ENCODE data around the gene JAKMIP2.
A peak's percentile ranks its signal among the peaks of the same experiment; 100 is the strongest.
"Not testable (repeated sequence)": the region's sequence is repeated elsewhere in the genome, so short reads cannot be mapped to it uniquely, and the experiment has no call there.

Gene JAKMIP2

GRCh38 chr5:147809830-147810666, 27.5 kb upstream of the JAKMIP2 start:
- H3K27ac ChIP-seq, result no peak overlapping the region
- TF ChIP-seq, protein P1, sequence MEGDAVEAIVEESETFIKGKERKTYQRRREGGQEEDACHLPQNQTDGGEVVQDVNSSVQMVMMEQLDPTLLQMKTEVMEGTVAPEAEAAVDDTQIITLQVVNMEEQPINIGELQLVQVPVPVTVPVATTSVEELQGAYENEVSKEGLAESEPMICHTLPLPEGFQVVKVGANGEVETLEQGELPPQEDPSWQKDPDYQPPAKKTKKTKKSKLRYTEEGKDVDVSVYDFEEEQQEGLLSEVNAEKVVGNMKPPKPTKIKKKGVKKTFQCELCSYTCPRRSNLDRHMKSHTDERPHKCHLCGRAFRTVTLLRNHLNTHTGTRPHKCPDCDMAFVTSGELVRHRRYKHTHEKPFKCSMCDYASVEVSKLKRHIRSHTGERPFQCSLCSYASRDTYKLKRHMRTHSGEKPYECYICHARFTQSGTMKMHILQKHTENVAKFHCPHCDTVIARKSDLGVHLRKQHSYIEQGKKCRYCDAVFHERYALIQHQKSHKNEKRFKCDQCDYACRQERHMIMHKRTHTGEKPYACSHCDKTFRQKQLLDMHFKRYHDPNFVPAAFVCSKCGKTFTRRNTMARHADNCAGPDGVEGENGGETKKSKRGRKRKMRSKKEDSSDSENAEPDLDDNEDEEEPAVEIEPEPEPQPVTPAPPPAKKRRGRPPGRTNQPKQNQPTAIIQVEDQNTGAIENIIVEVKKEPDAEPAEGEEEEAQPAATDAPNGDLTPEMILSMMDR (IDR thresholded peaks at IDR 0.05), result no peak
- no peak overlapping the region for H3K4me3 ChIP-seq (ENCODE audit: low read depth in 1 of 2, low read length in 1 of 2)
- no peaks in the 10 kb centered on the region for H3K27me3 ChIP-seq
- H3K36me3 ChIP-seq, result no peaks in the 10 kb centered on the region
- H3K9me3 ChIP-seq, result no peaks in the 10 kb centered on the region
- peaks cover 9 to 11% of the 10 kb centered on the region in 2 experiments for H3K4me1 ChIP-seq (ENCODE audit: control insufficient read depth in 1 of 2, insufficient read depth in 1 of 2, low read depth in 1 of 2, low read length in 1 of 2)

- H3K4me1 ChIP-seq (ENCODE audit: control insufficient read depth in 1 of 2, insufficient read depth in 1 of 2, low read depth in 1 of 2, low read length in 1 of 2), result peaks cover 18 to 29% of the 10 kb centered on the region in 2 experiments
- peak overlapping the region; percentile 93 for H3K27ac ChIP-seq
- H3K4me3 ChIP-seq (ENCODE audit: low read depth in 1 of 2, low read length in 1 of 2), result peak overlapping the region in 1 of 2 experiments; percentile 23
- H3K9me3 ChIP-seq, result no peaks in the 10 kb centered on the region
- H3K27me3 ChIP-seq, result no peaks in the 10 kb centered on the region
- TF ChIP-seq, protein P1 (IDR thresholded peaks at IDR 0.05), result no peak
- H3K36me3 ChIP-seq, result no peaks in the 10 kb centered on the region
Observed at GRCh38 chr5:147805030-147805454, 22.5 kb upstream of the JAKMIP2 start.

DNA sequence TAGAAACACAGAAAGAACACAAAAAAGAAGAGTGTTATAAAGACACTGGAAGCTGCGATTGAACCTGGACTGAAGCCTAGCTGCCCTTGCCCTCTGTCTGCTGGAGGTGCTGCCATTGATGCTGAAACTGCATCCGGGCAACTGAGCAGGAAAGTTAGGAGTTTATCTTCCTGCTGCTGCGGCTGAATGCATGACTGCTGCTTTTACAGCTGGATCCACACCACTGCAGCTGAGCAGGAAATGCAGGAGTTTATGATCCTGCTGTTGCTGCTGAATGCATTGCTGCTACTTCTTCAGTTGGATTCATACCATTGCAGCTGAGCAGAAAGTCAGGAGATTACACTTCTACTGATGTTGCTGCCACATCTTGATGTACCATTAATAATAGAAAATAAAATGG, 21.8 kb upstream of the JAKMIP2 start:
- TF ChIP-seq, protein P1 (IDR thresholded peaks at IDR 0.05), result no peak
- no peaks in the 10 kb centered on the region for H3K36me3 ChIP-seq
- peaks cover 18 to 29% of the 10 kb centered on the region in 2 experiments for H3K4me1 ChIP-seq (ENCODE audit: control insufficient read depth in 1 of 2, insufficient read depth in 1 of 2, low read depth in 1 of 2, low read length in 1 of 2)
- H3K4me3 ChIP-seq (ENCODE audit: low read depth in 1 of 2, low read length in 1 of 2), result peak overlapping the region in 1 of 2 experiments; percentile 9
- no peaks in the 10 kb centered on the region for H3K27me3 ChIP-seq
- H3K9me3 ChIP-seq, result no peaks in the 10 kb centered on the region
- peak overlapping the region; percentile 93 for H3K27ac ChIP-seq

- TF ChIP-seq, protein P1 (IDR thresholded peaks at IDR 0.05), result no peak
- no peaks in the 10 kb centered on the region for H3K36me3 ChIP-seq
- H3K4me3 ChIP-seq (ENCODE audit: low read depth in 1 of 2, low read length in 1 of 2), result no peak overlapping the region
Observed at GRCh38 chr5:147803926-147804325, 21.4 kb upstream of the JAKMIP2 start.

GRCh38 chr5:147803161-147803560, 20.6 kb upstream of the JAKMIP2 start:
- H3K27ac ChIP-seq; H3K9me3 ChIP-seq; H3K4me3 ChIP-seq (ENCODE audit: low read depth in 1 of 2, low read length in 1 of 2); H3K27me3 ChIP-seq; H3K36me3 ChIP-seq: not testable (repeated sequence)
- H3K4me1 ChIP-seq (ENCODE audit: control insufficient read depth in 1 of 2, insufficient read depth in 1 of 2, low read depth in 1 of 2, low read length in 1 of 2), result peaks cover 18 to 29% of the 10 kb centered on the region in 2 experiments

More at GRCh38 chr5:147803926-147804325, 21.4 kb upstream of the JAKMIP2 start:
- Histone ChIP-seq H3K9me3 (no peaks in the 10 kb centered on the region), H3K27me3 (no peaks in the 10 kb centered on the region), H3K4me1 (ENCODE audit: control insufficient read depth in 1 of 2, insufficient read depth in 1 of 2, low read depth in 1 of 2, low read length in 1 of 2) (peaks cover 18 to 29% of the 10 kb centered on the region in 2 experiments), H3K27ac (peak overlapping the region; percentile 93)

DNA sequence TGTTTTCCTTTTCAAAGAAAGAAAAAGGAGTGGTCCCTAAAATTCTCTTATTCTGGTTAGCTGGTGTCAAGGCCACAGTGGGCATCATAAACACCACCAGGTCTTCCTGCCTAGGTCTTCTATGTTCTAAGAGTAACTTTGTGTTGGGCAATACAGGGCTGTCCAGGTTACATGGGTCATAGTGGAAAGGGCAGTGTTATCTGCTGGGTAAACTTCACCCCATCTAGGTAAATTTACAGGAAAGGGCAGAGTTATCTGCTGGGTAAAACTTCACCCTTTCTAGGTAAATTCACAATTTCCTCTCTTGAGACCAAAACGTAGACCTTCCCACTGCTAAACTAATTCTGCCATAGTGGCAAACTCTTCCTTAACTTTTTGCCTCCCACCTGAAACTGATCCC, 18.9 kb upstream of the JAKMIP2 start:
- no peaks in the 10 kb centered on the region for H3K36me3 ChIP-seq
- H3K27me3 ChIP-seq, result no peaks in the 10 kb centered on the region
- no peak overlapping the region for H3K27ac ChIP-seq
- no peak overlapping the region for H3K4me3 ChIP-seq (ENCODE audit: low read depth in 1 of 2, low read length in 1 of 2)
- H3K9me3 ChIP-seq, result no peaks in the 10 kb centered on the region
- peaks cover 18 to 29% of the 10 kb centered on the region in 2 experiments for H3K4me1 ChIP-seq (ENCODE audit: control insufficient read depth in 1 of 2, insufficient read depth in 1 of 2, low read depth in 1 of 2, low read length in 1 of 2)
- TF ChIP-seq, protein P1 (IDR thresholded peaks at IDR 0.05), result no peak

Measured in neutrophil (primary cell).